ENCODE measurements around the gene FMNL2. TPM values are rescaled to one million over a fixed set of nuclear protein-coding genes. Genes with fewer than 3 reads are reported as not detected.
A peak's percentile ranks its signal among the peaks of the same experiment; 100 is the strongest.

Gene FMNL2
- total RNA-seq, 2 experiments from 2014 or later = 0.46 to 0.64 TPM

- Mint-ChIP-seq H3K36me3 (ENCODE audit: low read depth) (no peaks in the 10 kb centered on the region), H3K4me3 (no peak overlapping the region), H3K4me1 (no peaks in the 10 kb centered on the region), H3K27ac (no peak overlapping the region), H3K9me3 (no peaks in the 10 kb centered on the region), H3K27me3 (peaks cover 11% of the 10 kb centered on the region)
- CTCF ChIA-PET = no interaction called here
- no peak for DNase-seq
- POLR2A ChIA-PET = no interaction called here
Observed at GRCh38 chr2:152459091-152459490, 124.1 kb downstream of the FMNL2 start.

- Mint-ChIP-seq H3K4me3 (no peak overlapping the region), H3K4me1 (no peaks in the 10 kb centered on the region), H3K9me3 (no peaks in the 10 kb centered on the region), H3K27ac (no peak overlapping the region), H3K36me3 (ENCODE audit: low read depth) (no peaks in the 10 kb centered on the region), H3K27me3 (peaks cover 16% of the 10 kb centered on the region)
- POLR2A ChIA-PET = no interaction called here
- DNase-seq = no peak
- CTCF ChIA-PET = interaction anchor here (1.0 kb wide), 1 partner anchor 259 kb away, joined by 3 read pairs; no protein-coding TSS in a partner anchor
Observed at GRCh38 chr2:152460567-152460966, 125.6 kb downstream of the FMNL2 start.

- CTCF ChIA-PET = no interaction called here
Observed at GRCh38 chr2:152462120-152462519, 127.1 kb downstream of the FMNL2 start.

GRCh38 chr2:152462779-152463178 is 127.8 kb downstream of the FMNL2 start:
- DNase-seq = no peak
- no peak overlapping the region for H3K27ac Mint-ChIP-seq

More at GRCh38 chr2:152462120-152462519, 127.1 kb downstream of the FMNL2 start:
- POLR2A ChIA-PET = no interaction called here
- Mint-ChIP-seq H3K9me3 (no peaks in the 10 kb centered on the region), H3K36me3 (ENCODE audit: low read depth) (no peaks in the 10 kb centered on the region), H3K27ac (no peak overlapping the region), H3K4me3 (no peak overlapping the region), H3K27me3 (peaks cover 16% of the 10 kb centered on the region), H3K4me1 (no peaks in the 10 kb centered on the region)
- DNase-seq = no peak

GRCh38 chr2:152464851-152465470 is 130.0 kb downstream of the FMNL2 start:
- CTCF ChIA-PET = no interaction called here
- POLR2A ChIA-PET = no interaction called here

More at GRCh38 chr2:152462779-152463178, 127.8 kb downstream of the FMNL2 start:
- H3K4me1 Mint-ChIP-seq = no peaks in the 10 kb centered on the region
- CTCF ChIA-PET = no interaction called here
- H3K36me3 Mint-ChIP-seq (ENCODE audit: low read depth) = no peaks in the 10 kb centered on the region
- peaks cover 16% of the 10 kb centered on the region for H3K27me3 Mint-ChIP-seq
- H3K9me3 Mint-ChIP-seq = no peaks in the 10 kb centered on the region
- H3K4me3 Mint-ChIP-seq = no peak overlapping the region
- POLR2A ChIA-PET = no interaction called here

GRCh38 chr2:152465541-152465940 is 130.6 kb downstream of the FMNL2 start:
- Mint-ChIP-seq H3K4me3 (no peak overlapping the region), H3K27me3 (peaks cover 11% of the 10 kb centered on the region), H3K9me3 (no peaks in the 10 kb centered on the region), H3K36me3 (ENCODE audit: low read depth) (no peaks in the 10 kb centered on the region), H3K4me1 (peaks cover 9% of the 10 kb centered on the region), H3K27ac (no peak overlapping the region)
- CTCF ChIA-PET = no interaction called here
- DNase-seq = no peak
- POLR2A ChIA-PET = no interaction called here

More at GRCh38 chr2:152464851-152465470, 130.0 kb downstream of the FMNL2 start:
- H3K9me3 Mint-ChIP-seq = no peaks in the 10 kb centered on the region
- peaks cover 14% of the 10 kb centered on the region for H3K27me3 Mint-ChIP-seq
- no peaks in the 10 kb centered on the region for H3K36me3 Mint-ChIP-seq (ENCODE audit: low read depth)
- DNase-seq = no peak
- peaks cover 9% of the 10 kb centered on the region for H3K4me1 Mint-ChIP-seq
- H3K27ac Mint-ChIP-seq = no peak overlapping the region
- no peak overlapping the region for H3K4me3 Mint-ChIP-seq

GRCh38 chr2:152466041-152466440 is 131.1 kb downstream of the FMNL2 start:
- Mint-ChIP-seq H3K36me3 (ENCODE audit: low read depth) (no peaks in the 10 kb centered on the region), H3K27ac (no peak overlapping the region), H3K4me3 (no peak overlapping the region), H3K4me1 (peaks cover 9% of the 10 kb centered on the region), H3K27me3 (peaks cover 9% of the 10 kb centered on the region), H3K9me3 (no peaks in the 10 kb centered on the region)
- no peak for DNase-seq
- CTCF ChIA-PET = no interaction called here
- POLR2A ChIA-PET = no interaction called here

GRCh38 chr2:152466980-152467676 is 132.2 kb downstream of the FMNL2 start:
- Mint-ChIP-seq H3K27me3 (peaks cover 9% of the 10 kb centered on the region), H3K36me3 (ENCODE audit: low read depth) (no peaks in the 10 kb centered on the region), H3K9me3 (no peaks in the 10 kb centered on the region), H3K4me3 (no peak overlapping the region), H3K4me1 (peaks cover 9% of the 10 kb centered on the region), H3K27ac (no peak overlapping the region)
- ChIA-PET CTCF (no interaction called here), POLR2A (no interaction called here)
- no peak for DNase-seq

GRCh38 chr2:152467677-152468410 is 132.9 kb downstream of the FMNL2 start:
- H3K27me3 Mint-ChIP-seq = peaks cover 8% of the 10 kb centered on the region
- POLR2A ChIA-PET = no interaction called here
- peaks cover 9% of the 10 kb centered on the region for H3K4me1 Mint-ChIP-seq
- no peaks in the 10 kb centered on the region for H3K9me3 Mint-ChIP-seq
- H3K36me3 Mint-ChIP-seq (ENCODE audit: low read depth) = no peaks in the 10 kb centered on the region
- no peak overlapping the region for H3K27ac Mint-ChIP-seq
- no peak for DNase-seq
- CTCF ChIA-PET = no interaction called here
- H3K4me3 Mint-ChIP-seq = no peak overlapping the region

- Mint-ChIP-seq H3K36me3 (ENCODE audit: low read depth) (no peaks in the 10 kb centered on the region), H3K4me3 (peak overlapping the region; percentile 2), H3K9me3 (no peaks in the 10 kb centered on the region), H3K4me1 (peaks cover 9% of the 10 kb centered on the region), H3K27me3 (peaks cover 8% of the 10 kb centered on the region), H3K27ac (peak overlapping the region; percentile 42)
- ChIA-PET POLR2A (no interaction called here), CTCF (interaction anchor here (0.6 kb wide), 2 partner anchors 22 to 66 kb away, joined by 4 to 5 read pairs; no protein-coding TSS in a partner anchor)
- DNase-seq = no peak
Observed at GRCh38 chr2:152468899-152469692, 134.1 kb downstream of the FMNL2 start.

GRCh38 chr2:152470861-152471854 is 136.2 kb downstream of the FMNL2 start:
- CTCF ChIA-PET = no interaction called here
- H3K4me1 Mint-ChIP-seq = peaks cover 9% of the 10 kb centered on the region
- POLR2A ChIA-PET = no interaction called here

GRCh38 chr2:152472481-152472887 is 137.5 kb downstream of the FMNL2 start:
- POLR2A ChIA-PET = no interaction called here
- CTCF ChIA-PET = no interaction called here
- Mint-ChIP-seq H3K27me3 (peaks cover 3% of the 10 kb centered on the region), H3K36me3 (ENCODE audit: low read depth) (no peaks in the 10 kb centered on the region), H3K4me3 (no peak overlapping the region), H3K9me3 (no peaks in the 10 kb centered on the region), H3K27ac (no peak overlapping the region), H3K4me1 (peaks cover 9% of the 10 kb centered on the region)
- no peak for DNase-seq

More at GRCh38 chr2:152470861-152471854, 136.2 kb downstream of the FMNL2 start:
- DNase-seq = no peak
- Mint-ChIP-seq H3K27ac (no peak overlapping the region), H3K9me3 (no peaks in the 10 kb centered on the region), H3K27me3 (peaks cover 3% of the 10 kb centered on the region), H3K4me3 (no peak overlapping the region), H3K36me3 (ENCODE audit: low read depth) (no peaks in the 10 kb centered on the region)

Data from activated CD4-positive, alpha-beta T cell treated with anti-CD3 and anti-CD28 coated beads, Interleukin-2, amount 10 ng/mL, durations not matched to agents 7 days and 5 days (primary cell).